Inflammatory macrophage treated with lipopolysaccharide for 1 hour (primary cell): ENCODE data around the gene CHID1.

Experiments
- DNase-seq, 2 donors: peaks; one replicate each; pipeline ENCODE4 v3.0.0-alpha.2; 2020 to 2022

CHID1 gene

DNA sequence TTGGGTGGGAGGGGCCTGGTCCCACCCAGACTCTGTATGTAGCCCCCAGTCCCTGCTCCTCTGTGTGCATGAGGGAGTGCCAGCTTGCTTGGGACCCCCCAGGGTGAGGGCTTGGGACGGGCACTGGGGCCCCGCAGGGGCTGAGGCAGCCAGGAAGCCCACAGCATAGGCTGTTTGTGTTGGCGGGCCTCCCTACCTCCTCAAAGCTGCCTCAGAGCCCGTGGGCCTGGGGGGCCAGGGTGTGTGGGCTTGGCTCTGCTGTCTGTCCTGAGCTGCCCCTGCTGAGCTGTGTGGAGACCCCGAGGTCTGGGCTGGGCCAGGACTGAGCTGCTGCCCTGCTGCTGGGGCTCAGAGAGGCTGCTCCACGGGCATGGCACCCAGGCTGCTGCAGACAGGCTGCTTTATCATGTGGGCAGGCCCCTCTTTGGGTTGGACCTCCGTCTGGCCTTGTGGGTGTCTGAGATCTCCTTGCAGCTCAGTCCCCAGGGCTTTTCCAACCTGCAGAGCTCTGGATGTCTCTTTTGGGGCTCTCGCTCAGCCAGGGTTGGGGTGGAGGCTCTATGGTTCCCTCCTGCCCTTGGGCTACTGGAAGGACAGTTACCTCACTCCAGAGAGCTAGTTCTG, 64.6 kb downstream of the CHID1 start:
- no peak for DNase-seq

DNA sequence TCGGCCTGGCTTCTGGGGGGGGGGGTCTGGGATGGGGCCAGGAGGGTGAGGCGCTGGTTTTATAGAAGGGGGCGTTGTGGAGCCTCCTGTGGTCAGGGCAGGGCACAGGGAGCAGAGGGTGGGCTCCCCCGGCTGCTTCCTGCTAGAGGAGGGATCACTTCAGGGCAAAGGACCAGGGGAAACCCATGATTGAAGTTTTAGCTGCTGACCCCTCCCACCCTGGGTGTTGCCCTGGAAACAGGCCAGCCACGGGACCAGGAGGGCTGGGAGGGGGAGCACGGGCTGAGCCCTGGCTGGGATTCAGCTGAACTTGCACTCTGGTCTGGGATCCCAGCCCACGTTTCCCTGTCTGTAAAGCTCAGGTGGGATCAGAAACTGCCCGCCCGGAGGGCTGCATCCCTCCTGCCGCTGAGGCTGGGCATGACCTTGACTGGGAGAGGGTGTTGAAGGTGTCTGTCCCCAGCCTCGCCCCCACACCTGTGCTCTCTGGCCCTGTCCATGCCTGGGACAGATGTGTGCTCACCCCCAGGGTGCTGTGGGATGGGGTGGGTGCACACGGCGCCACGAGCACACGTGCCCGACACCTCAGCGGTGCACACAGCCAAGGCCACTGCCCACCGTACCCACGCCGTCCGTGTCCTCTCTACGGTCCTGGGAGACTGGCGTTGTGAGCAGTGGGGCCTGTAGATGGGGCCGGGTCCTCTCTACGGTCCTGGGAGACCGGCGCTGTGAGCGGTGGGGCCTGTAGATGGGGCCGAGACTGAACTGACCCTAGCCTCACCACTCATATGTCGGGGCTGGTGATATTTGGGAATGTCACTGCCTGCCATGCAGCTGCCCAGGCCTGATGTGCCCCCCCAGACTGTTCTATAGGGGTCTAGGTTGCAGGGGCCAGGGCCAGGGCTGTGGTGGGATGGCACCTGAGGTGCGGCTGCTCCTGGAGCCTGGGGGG, 65.6 kb downstream of the CHID1 start:
- peak; percentile 28 to 60 for DNase-seq

DNA sequence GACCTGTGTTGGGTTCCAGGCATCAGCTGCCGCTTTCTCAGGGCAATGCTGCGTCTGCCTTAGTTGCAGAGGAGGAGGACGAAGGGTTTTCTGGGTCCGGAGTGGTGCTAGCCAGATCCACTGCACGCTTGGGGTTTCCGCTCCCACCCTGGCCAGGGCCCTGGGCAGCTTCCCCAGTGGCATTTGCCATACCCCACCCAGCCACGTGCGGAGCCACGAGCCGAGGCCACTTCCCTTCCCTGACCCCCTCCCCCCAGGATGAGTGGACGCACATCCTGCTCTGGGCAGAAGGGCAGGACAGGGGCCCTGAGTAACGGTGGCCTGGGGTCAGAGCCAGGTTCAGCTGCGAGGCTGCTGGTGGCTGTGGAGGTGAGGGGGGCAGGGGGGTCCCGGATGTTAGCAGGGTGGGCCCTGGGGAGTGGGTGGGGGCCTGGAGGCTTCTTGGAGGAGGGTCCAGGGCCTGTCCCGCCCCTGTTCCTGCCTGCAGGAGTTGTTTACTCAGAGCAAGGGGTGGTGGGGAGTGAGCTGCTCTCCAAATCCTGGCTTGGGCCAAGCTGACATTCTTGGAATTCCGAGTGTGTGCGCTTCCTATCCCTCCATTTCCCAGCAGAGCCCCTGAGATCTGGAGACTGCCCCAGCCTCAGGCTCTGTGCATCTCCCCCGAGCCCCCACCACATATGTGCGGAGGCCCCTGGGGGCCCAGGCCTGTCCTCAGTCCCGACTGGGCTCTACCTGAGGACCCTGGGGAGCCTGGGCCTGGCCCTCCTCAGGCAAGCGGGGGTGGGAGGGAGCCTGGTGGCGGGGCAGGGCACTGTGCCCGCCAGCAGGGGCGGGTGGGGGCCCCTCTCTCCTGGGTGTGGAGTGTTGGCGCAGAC, 66.6 kb downstream of the CHID1 start:
- peak in 1 of 2 donors; percentile 56 for DNase-seq

DNA sequence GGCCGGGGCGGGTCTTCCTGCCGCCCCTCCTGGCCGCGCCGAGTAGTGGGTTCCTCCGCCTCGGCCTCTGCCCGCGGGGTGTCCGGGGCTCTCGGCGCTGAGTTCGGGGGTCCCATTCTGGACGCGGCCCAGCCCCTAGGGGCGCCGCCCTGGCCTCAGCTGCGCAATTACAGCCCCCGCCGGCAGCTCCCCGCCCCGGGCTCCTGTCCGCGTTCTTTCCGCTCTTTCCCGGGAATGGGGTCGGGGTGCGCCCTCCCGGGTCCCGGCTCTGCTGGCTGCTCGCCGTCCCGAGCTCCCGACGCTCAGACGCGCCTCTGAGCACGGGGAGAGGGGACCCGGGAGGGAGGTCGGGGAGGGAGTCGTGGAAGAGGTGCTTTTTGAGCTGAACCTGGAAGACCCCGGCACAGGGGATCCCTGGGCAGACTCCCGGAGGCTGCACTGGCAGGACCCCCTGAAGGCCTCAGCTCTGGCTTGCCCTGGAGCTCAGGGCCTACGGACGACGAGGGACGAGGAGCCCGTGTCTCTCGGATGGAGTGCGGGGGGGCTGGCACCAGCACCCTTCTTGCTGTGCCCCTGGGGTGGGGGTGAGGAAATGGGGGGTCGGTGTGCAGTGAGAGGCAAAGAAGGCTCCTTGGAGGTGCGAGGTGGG, 67.4 kb downstream of the CHID1 start:
- DNase-seq, result no peak

DNA sequence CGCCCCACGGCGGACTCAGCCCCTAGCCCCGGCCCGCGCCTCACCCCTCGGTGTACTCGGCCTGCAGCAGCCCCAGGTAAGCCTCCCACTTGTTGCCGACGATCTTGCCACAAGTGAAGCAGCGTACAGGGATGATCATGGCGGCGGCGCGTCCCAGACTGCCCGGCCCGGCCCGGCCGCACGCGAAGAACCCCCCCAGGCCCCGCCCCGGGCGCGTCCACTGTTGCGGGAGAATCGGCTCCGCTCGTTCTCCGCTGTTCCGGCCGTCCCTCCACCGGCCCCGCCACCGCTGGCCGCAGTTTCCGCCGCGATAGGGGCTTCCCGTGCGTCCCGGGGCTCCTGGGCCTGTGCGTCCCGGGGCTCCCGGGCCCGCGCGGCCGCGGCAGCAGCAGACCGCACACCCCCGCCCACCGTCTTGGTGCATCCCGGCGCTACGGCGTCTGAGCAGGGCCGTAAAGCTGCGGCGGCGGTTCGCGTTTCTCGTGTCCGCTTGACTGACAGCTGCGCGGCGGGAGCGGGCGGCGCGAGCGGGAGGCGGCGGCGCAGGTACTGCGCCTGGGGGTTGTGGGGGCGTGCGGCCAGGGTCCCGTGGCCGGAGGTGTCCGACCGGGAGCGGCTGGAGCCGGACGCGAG, 68.1 kb downstream of the CHID1 start, which contains the start of the genes POLR2L and TSPAN4:
TSS of gene POLR2L (minus strand) at position 160 of the 633 bp plus-strand sequence. CDS start at position 139, 21 bp downstream.
TSS of gene TSPAN4 (plus strand) at position 483 of the 633 bp plus-strand sequence. CDS start 7,453 bp downstream, outside the sequence.
- peak; percentile 71 to 88 for DNase-seq

DNA sequence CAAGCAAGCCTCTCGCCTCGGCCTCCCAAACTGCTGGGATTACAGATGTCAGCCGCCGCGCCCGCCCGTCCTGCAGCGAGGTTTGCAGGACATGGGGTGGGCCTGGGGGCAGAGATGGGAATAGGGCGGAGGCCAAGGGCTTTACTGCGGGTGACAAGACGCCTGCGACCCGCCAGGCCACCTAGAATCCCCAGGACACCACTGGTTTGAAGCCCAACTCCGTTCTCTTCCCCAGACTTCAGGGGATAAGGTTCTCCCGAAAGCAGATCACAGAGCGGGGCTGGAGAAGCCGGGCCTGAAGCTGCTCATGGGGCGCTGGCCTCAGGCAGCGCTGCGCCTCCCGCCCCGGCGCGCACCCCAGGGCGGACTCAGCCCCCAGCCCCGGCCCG, 68.6 kb downstream of the CHID1 start:
- DNase-seq, result no peak

DNA sequence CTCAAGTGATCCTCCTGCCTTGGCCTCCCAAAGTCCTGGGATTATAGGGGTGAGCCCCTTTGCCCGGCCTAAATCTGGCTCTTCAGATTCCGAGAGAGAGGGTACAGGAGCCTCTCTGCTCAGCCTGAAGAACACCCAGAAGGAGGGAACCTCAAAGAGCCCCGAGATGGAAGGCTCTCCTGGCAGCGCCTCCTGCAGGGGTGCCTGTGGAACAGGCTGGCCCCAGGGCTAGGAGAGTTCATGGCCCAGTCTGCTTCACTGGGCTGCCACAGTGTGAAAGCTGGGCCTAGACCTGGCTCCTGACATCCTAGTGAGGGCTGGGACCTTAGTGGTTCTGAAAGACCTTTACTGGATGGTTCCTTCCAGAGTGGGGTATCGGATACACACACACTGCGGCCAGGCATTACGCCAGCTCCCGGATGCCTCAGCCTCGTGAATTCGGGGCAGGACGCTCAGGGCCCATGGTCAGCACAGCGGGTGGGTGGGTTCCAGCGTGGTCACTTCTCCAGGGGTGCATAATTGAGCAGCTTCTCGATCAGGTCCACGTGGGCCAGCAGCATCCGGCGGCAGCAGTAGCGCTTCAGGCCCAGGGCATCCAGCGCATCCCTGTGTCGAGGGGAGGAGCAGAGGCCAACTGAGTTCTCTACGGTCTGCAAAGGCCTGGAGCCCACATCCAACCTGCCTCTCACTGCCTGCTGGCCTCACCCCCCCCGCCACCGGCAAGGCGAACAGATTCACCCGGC, 70.6 kb downstream of the CHID1 start:
- no peak for DNase-seq

DNA sequence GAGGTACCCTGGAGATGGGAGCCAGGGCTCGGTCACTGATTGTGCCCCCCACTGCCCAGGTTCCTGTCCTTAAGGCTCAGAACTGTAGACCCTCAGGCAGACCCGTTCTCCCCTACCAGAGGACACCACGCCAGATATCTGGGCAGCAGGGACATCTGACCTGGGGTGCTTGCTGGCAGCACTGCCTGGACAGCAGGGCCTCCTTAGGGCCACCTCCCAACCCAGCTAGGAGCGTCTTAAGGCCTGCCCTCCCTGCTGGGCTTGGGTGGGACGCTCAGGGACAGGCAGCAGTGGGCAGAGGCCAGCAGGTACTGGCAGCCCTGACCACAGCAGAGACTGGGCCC, 71.4 kb downstream of the CHID1 start:
- DNase-seq, result no peak

DNA sequence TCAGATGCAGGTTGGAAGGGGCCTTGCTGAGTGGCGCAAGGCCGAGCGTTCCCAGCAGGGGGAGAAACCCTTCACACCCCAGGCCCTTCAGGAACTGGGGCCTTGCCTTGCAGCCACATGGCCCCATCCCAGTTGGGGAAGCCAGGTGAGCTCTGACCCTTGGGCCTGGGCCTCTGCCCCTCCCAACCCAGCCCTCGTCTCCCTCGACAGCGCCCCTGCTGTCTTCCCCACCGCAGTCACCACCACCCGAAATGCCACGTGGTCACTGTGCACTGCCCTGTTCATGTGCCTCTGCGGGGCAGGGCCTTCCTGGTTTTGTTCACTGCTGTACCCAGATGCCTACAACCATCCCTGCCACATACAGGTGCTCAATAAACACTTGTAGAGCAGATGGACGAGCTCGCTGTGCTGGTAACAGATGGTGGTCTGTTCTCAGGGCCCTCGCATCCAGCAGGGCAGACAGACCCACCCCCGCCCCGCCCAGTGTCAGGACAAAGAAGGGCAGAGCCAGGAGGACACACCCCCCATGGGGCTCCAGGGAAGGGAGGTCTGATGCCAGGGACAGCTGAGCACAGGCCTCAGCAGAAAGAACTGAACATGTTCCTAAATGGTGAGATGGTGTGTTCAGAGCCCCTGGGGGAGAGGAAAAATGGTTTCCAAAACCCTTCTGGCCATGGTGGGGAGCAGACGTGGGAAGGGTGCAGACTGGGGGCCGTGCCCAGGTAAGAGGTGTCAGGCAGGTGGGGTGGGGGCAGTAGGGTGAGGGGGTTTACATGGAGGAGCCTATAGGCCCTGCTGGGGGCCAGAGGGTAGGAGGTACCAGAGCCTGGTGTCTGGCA, 72.0 kb downstream of the CHID1 start:
- no peak for DNase-seq

DNA sequence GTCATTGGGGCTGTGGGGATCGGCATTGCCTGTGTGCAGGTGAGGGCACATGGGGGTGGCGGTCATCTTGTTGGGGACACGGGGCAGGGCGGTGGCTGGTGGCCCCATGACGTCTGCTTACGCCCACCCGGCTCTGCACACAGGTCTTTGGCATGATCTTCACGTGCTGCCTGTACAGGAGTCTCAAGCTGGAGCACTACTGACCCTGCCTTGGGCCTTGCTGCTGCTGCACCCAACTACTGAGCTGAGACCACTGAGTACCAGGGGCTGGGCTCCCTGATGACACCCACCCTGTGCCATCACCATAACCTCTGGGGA, 72.7 kb downstream of the CHID1 start:
- DNase-seq, result no peak

DNA sequence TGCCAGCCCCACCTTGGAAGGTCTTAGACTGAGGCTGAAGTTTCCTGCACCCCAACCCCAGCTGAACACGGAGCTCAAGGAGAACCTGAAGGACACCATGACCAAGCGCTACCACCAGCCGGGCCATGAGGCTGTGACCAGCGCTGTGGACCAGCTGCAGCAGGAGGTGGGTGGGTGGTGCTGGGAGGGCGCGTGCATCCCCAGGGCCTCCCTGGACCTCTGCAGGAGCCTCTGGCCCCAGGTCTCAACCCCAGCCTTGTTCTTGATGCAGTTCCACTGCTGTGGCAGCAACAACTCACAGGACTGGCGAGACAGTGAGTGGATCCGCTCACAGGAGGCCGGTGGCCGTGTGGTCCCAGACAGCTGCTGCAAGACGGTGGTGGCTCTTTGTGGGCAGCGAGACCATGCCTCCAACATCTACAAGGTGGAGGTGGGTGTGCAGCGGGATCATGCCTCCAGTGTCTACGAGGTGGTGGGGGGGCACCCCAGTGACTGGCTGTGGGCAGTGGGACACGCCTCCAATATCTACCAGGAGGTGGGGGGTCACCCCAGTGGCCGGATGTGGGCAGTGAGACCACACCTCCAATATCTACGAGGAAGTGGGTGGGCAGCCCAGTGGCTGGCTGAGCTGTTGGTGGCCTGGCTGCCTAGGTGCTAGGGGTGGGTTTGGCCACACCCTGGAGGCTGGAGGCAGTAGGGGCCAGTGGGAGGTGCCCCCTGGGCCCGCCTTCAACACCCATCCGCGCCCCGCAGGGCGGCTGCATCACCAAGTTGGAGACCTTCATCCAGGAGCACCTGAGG, 73.2 kb downstream of the CHID1 start:
- no peak for DNase-seq

DNA sequence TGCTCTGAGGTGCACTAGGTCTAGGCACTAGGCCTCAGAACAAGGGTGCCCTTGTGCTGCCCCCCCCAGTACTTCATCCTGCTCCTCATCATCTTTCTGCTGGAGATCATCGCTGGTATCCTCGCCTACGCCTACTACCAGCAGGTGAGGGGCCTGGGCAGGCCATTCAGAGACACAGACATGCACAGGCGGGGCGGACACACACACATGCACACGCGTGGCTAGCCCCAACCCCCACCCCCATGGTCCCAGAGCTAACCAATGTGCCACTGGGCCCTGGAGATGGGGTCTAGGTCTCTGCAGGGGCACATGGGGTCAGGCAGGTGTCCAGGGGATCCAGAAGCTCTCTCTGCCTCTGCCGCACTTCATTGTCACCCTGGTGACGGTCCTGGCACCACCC, 73.9 kb downstream of the CHID1 start:
- DNase-seq, result no peak

DNA sequence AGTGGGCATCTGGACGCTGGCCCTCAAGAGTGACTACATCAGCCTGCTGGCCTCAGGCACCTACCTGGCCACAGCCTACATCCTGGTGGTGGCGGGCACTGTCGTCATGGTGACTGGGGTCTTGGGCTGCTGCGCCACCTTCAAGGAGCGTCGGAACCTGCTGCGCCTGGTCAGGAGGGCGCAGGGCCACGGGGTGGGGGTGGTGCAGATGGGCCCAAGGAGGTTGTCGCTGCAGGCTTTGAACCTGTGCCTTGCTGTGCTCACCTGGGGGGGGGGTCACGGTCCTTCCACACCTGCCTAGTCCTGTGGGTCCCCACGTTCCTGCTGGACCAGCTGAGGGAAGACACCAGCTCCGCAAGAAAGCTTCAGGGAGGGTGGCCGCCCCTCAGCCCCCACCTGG, 74.3 kb downstream of the CHID1 start:
- no peak for DNase-seq

DNA sequence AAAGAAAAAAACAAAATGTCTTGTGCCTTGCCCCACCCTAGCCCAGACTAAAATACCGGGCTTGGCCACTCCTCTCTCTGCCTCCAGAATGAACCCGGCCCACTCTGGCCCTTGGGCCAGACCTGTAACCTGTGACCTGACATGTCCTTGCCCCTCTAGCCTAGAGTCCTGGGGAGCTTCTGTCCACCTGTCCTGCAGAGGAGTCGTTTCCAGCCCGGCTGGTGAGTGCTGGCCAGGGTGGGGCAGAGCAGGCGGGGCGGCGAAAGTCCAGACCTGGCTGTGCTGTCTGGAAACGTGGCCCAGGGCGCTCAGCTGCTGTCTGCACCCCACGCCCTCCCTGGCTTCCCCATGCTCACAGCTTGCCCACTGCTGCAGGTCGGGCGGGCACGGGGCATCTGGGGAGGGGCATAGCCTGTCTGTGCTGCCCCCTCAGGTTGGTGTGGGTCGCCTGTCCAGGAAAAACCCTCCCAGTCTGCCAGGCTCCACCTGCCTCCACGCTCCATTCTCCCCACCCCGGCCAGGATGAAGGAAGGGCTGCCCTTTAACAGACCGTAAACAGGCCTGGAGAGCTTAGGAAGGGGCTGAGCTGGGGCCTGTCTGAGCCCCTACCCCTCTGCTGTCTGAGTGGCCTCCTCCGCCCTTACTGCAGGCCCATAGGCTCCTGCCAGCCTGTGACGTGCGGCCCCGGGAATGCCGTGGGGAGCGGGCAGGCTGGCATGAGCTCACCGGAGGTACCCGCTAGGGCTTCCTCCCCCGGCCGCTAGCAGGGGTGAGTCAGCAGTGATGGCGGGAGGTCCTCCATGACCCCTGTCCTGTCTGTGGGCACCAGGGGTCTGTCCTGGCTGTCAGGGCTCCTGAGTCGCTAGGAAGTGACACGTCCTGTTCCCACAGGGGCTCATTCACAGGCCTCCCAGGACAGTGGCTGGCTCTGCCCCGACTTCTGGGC, 76.0 kb downstream of the CHID1 start:
- peak; percentile 34 to 51 for DNase-seq

DNA sequence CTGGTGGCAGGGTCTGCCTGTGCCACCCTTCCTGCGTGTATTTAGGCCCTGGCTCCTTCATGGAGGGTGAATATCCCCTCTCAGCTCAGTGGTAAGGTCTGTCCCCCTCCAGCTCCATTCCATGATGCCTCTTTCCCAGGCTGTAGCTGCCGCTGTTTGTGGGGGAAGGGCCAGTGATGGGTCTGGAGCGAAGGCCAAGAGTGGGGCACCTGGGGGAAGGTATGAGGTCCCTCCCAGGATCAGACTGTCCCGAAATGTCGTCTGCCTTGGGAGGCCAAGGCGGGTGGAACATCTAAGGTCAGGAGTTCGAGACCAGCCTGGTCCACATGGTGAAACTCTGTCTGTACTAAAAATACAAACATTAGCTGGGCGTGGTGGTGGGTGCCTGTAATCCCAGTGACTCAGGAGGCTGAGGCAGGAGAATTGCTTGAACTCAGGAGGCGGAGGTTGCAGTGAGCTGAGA, 76.7 kb downstream of the CHID1 start:
- DNase-seq, result no peak

DNA sequence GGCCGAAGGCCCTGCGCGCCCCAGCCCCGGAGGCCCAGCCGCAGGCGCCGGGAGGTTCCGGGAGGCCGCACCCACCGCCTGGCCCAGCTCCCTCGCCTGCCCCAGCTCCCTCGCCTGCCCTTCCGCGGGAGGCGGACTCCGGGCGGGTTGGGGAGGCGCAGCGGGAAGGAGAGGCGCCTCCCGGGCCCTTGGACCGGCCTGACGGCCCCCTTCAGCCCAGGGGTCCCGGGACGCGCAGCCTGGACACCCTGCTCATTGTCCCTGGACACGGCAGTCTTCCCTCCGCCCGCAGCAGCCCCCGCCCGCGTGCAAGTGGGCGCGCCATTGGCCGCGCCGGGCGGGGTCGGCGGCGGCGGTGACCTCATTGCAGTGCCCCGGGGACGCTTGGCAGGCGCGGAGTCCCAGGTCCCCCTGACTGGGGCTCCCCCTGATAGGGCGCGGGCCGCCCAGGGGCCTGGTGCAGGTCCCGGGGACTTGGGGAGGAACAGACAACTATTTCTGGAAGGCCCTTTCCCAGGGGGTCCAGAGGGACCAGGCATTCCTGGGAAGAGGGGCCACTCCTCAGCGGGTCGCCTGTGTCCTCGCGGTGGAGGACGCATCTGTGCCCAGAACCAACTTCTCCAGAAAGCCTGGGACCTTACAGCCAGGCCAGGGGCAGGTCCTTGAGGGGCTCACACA, 77.4 kb downstream of the CHID1 start:
- peak; percentile 49 to 58 for DNase-seq

DNA sequence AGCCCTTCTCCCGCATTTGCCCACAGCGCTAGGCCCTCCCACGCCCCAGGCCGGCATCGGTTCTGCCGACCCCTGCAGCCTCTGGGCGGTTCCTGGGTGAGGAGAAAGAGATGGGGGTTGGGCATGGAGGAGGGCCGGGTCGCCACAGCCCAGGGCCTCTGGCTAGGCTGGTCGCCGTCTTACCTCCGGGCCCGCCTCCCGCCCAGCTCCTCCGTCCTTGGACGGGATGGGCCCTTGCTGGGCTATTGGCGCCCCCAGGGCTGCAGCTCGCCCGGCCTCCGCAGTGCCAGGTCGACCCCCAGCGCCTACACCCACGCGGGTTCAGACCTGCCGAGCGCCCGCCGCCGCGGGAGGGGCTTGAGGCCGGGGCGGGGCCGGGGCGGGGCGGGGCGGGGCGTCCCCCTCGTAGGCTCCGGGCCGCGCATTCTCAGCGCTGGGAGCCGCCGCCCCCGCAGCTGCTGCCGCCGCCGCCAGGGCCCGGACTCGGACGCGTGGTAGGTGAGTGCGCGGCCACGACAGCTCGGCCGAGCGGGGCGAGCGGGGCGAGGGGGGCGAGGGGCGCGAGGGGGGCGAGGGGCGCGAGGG, 78.0 kb downstream of the CHID1 start, which contains the start of gene CD151:
TSS of gene CD151 (plus strand) at position 424 of the 585 bp plus-strand sequence. CDS start 3,118 bp downstream, outside the sequence.
- DNase-seq, result peak; percentile 55 to 68
